Measurements from ENCODE around the gene MGST3. TPM values are rescaled to one million over a fixed set of nuclear protein-coding genes. Genes with fewer than 3 reads are reported as not detected.

MGST3 gene
- total RNA-seq, 1 donor, result 17.8 TPM

DNA sequence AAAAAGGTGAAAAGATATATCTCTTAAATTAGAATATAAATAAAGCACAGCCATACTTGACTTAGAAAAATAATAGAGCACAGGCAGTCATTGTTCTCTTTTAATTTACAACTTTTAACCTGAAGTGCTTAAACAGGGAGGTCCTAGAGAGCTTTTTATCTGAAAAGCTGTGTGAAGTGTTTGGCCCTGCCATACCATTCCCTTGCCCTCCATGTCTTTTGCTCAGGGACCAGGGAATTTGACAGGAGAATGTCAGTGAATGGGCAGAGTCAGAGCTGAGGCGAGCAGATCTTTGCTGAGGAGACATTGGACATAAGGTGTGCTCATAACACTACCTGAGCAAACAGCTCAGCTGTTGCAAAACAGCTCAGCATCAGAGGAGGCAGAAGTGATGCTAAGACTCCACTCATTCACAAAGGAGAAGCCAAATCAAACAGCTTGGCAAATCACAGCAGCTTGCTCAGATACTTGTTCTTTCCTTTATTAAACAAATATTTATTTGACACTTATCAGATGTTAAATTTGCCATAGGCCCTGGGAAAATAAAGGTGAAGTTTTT is 14.9 kb upstream of the MGST3 start:
- H3K4me1 ChIP-seq (ENCODE audit: insufficient read depth, low read length), result no peaks in the 10 kb centered on the region
- H3K9me3 ChIP-seq (ENCODE audit: low read depth, low read length), result peaks cover 7% of the 10 kb centered on the region
- H3K27me3 ChIP-seq (ENCODE audit: insufficient read depth, low read length), result peaks cover 21% of the 10 kb centered on the region
- no peak overlapping the region for H3K4me3 ChIP-seq (ENCODE audit: low read length)

DNA sequence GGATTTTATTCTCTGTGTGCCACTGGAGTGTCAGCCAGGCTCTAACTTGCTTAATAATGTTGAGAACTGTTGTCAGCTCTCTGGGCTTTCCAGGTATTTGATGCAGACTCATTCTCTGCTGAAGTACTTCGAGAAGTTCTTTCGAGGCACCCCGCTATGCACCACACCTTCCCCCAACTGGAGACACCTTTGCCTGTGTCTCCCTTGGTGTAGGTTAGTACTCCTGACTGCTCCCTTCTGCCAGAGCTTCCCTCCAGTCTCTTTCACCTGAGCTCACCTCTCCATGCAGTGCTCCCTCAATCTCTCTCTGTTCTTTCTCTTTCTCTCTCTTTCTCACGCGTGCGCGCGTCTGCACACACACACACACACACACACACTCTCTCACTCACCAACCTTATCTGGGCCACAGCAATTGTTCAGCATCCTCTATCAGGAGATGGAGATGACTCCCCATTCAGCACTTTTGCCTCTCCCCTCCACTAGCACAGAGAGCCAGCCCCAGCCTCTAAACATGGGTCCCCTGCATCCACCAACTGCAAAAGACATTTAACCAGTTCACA is 14.0 kb upstream of the MGST3 start:
- Histone ChIP-seq H3K4me3 (ENCODE audit: low read length) (no peak overlapping the region), H3K4me1 (ENCODE audit: insufficient read depth, low read length) (no peaks in the 10 kb centered on the region), H3K27me3 (ENCODE audit: insufficient read depth, low read length) (peaks cover 21% of the 10 kb centered on the region), H3K9me3 (ENCODE audit: low read depth, low read length) (peaks cover 7% of the 10 kb centered on the region)

DNA sequence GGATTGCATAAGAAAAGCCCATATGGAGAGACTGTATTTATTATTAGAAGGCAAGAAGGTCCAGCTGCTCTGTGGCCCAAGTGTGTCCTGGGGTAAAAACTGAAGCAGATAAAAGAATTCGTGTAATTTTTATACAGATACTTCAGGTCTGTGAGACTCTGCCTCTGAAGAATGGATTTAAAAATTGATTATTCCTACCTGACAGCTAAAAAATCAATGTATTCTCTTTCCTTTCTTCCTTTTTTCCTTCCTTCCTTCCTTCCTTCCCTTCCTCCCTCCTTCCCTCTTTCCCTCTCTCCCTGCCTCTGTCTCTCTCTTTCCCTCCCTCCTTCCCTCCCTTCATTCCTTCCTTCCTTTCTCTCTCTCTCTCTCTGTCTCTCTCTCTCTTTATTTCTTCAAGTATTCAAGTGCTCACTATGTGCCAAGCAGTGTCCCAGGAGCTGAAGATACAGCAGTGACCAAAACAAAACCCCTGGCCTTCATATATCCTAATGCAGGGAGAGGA is 11.3 kb upstream of the MGST3 start:
- Histone ChIP-seq H3K4me1 (ENCODE audit: insufficient read depth, low read length) (no peaks in the 10 kb centered on the region), H3K9me3 (ENCODE audit: low read depth, low read length) (no peaks in the 10 kb centered on the region), H3K4me3 (ENCODE audit: low read length) (no peak overlapping the region), H3K27me3 (ENCODE audit: insufficient read depth, low read length) (peaks cover 8% of the 10 kb centered on the region)

DNA sequence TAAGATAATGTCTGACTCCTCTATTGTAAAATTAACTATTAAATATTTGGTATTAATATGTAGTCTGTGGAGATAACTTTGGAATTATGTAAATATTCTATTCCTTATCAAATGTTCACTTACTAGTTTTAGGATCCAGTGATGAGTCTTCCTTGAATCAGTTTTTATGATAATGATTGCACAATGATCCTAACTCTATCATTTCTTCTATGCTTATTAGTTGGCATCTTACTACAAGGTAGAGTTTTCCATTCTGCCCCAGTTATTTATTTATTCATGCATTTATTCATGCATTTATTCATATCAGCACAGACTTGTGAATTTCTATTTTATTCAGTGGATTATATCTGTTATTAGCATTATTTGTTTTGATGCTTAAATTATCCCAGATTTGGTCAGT is 7.4 kb upstream of the MGST3 start:
- Histone ChIP-seq H3K27me3 (ENCODE audit: insufficient read depth, low read length) (peaks cover 3% of the 10 kb centered on the region), H3K4me1 (ENCODE audit: insufficient read depth, low read length) (peaks cover under 1% of the 10 kb centered on the region), H3K4me3 (ENCODE audit: low read length) (no peak overlapping the region), H3K9me3 (ENCODE audit: low read depth, low read length) (no peaks in the 10 kb centered on the region)

DNA sequence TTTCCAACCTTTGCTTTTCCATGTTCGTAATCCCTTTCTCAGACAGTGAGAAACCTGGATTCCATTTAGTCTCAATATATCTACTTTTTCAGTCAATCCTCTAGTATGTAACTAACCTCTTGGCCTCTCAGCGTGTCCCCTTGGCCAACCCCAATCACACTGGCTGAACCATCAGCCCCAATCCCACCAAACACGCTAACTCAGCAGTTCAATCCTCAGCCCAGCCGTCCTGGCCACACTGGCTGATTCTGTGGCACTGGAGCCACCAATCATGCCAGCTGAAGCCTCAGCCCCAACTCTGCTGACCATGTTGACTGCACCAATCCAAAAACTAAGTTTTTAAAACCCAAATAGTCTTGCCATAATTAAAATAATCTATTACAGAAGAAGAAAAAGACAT is 6.6 kb upstream of the MGST3 start:
- H3K4me3 ChIP-seq (ENCODE audit: low read length), result no peak overlapping the region
- peaks cover 7% of the 10 kb centered on the region for H3K4me1 ChIP-seq (ENCODE audit: insufficient read depth, low read length)
- no peaks in the 10 kb centered on the region for H3K9me3 ChIP-seq (ENCODE audit: low read depth, low read length)
- H3K27me3 ChIP-seq (ENCODE audit: insufficient read depth, low read length), result peaks cover 3% of the 10 kb centered on the region

DNA sequence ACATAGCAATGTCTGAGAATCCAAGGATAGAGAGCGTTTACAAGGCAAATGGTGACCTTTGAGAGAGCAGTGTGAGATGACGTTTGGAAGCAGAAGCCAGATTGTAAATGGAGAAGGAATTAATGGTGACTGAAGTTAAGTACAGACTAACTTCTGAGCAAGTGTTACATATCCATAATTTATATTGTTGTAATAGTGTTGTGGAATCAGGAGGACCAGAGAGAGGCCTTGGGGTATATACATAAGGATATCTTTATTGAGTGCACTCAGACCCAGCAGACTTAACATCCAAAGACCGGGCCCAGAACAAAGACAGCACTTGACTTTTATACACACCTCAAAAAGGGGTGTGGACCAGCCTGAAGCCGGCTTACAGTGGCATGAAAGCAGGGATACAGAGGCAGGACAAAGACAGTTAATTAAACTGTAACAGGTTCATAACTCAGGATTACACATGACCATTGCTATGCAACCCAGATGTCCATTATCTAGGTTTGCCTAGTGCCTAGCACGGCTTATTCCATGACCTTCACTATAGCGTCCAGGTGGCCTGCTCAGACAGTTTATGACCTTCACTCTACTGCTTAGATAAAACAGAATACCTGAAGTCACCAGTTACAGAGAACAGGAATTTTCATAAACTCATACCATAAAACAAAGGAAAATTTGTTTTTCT is 2.7 kb upstream of the MGST3 start:
- Histone ChIP-seq H3K4me3 (ENCODE audit: low read length) (no peak overlapping the region), H3K27me3 (ENCODE audit: insufficient read depth, low read length) (no peaks in the 10 kb centered on the region), H3K9me3 (ENCODE audit: low read depth, low read length) (no peaks in the 10 kb centered on the region), H3K4me1 (ENCODE audit: insufficient read depth, low read length) (peaks cover 34% of the 10 kb centered on the region)

DNA sequence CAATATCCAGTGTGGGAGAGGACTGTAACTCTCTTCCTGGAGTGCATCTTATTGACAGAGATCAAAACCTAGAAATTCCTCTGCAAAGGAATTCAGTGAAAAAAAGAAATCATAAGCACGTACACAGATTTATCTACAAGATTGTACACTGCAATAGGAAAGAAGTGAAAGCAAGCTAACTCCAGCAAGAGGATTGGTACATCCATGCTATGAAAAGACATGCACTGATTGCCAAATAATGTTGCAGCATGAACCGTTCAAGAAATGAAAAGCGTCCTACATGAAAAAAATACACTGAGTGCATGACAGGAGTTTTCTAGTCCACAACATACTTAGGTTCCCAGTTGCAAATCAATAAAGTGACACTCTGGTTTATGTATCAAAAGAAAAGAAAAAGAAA is 1.9 kb upstream of the MGST3 start:
- H3K4me1 ChIP-seq (ENCODE audit: insufficient read depth, low read length), result peaks cover 39% of the 10 kb centered on the region
- no peaks in the 10 kb centered on the region for H3K27me3 ChIP-seq (ENCODE audit: insufficient read depth, low read length)
- H3K9me3 ChIP-seq (ENCODE audit: low read depth, low read length), result no peaks in the 10 kb centered on the region
- H3K4me3 ChIP-seq (ENCODE audit: low read length), result no peak overlapping the region

DNA sequence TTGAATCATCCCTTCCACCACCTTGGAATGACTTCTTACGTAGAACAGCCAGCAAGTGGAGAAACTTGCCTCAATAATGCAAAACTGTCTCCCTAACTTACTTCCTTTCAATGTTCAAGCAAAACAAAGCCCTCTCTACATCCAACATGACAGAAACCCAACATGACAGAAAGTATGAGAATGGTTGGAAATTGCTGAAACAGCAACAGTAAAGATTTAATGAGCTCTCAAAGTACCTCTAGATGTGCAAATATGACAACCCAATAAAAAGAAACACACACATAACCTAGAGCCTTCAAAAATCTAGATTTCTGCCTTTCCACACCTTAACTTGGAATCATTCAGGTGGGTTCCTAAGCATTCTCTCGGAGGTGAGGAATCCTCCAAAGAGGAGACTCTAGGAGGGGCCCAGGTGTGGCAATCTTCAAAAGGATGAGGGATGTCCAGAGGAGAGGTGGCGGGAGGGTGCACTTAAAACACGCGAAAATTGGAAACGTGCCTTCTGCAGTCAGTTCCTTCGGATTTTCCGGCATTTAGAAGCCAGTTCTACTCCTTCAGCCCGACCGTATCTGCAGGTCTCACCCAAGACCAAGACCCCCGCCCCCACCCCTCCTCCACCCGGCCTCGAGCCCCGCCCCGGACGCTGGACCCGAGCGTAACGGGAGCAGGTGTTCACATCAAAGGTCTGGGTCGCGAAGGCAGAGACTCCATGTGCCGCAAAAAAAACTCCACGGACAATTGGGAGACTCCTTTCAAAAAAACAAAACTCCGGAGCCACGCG is 996 bp upstream of the MGST3 start:
- peaks cover 42% of the 10 kb centered on the region for H3K4me1 ChIP-seq (ENCODE audit: insufficient read depth, low read length)
- H3K4me3 ChIP-seq (ENCODE audit: low read length), result peak overlapping the region; percentile 79
- H3K27me3 ChIP-seq (ENCODE audit: insufficient read depth, low read length), result no peaks in the 10 kb centered on the region
- no peaks in the 10 kb centered on the region for H3K9me3 ChIP-seq (ENCODE audit: low read depth, low read length)

DNA sequence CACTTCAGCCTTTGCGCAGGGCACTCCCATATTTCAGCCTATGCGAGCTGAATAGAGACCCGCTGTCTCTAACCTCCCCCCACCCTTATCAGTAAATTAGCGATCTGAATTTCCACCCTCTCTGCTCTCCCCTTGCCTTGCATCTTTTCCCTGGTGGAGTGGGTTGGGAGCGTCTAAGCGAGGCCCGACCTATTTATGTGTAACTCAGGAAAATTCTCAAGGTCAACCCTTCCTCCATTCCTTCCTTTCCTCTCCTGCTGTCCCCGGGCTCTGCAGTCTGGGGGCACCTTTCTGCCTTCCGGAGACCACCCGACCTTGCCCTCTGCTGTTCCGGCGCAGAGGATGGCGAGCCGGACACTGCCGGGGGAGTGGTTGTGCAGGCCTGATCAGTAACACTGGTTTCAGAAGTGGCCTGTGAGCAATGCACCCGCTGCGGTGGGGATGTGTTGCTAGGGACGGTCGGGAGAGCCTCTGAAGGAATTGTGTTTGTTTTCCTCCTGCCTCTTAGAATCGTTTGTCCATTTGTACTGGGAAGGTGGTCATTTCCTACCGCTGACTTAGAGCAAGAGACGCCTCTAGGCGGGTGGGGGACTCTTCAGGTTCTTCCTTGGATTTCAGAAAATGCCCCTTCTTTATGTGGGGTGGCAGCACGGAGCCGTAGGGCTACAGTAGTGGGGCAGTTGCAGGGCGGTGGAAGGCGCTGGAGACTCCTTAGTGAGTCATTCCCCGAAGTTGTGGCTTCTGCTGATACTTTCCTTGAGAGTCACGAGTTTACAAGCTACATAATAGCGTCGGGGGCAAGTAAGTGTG is 513 bp downstream of the MGST3 start:
- no peaks in the 10 kb centered on the region for H3K27me3 ChIP-seq (ENCODE audit: insufficient read depth, low read length)
- H3K4me1 ChIP-seq (ENCODE audit: insufficient read depth, low read length), result peaks cover 48% of the 10 kb centered on the region
- no peaks in the 10 kb centered on the region for H3K9me3 ChIP-seq (ENCODE audit: low read depth, low read length)
- H3K4me3 ChIP-seq (ENCODE audit: low read length), result peak overlapping the region; percentile 79

DNA sequence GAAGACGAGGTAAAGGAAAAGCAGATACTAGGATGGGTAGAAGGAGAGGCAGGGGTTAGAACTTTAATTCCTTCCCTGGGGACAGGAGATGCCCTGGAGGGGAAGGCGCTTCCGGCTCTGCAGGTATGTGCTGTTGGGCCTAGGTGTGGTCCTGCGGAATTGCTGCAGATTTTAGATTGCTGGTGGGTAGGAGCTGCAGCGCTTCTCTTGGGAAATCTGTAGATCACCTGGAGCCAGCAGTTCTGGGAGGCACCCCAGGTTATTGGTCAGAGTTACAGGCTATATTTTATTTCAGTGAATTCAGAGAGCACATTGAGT is 1.1 kb downstream of the MGST3 start:
- Histone ChIP-seq H3K27me3 (ENCODE audit: insufficient read depth, low read length) (no peaks in the 10 kb centered on the region), H3K4me1 (ENCODE audit: insufficient read depth, low read length) (peaks cover 54% of the 10 kb centered on the region), H3K4me3 (ENCODE audit: low read length) (peak overlapping the region; percentile 79), H3K9me3 (ENCODE audit: low read depth, low read length) (no peaks in the 10 kb centered on the region)

DNA sequence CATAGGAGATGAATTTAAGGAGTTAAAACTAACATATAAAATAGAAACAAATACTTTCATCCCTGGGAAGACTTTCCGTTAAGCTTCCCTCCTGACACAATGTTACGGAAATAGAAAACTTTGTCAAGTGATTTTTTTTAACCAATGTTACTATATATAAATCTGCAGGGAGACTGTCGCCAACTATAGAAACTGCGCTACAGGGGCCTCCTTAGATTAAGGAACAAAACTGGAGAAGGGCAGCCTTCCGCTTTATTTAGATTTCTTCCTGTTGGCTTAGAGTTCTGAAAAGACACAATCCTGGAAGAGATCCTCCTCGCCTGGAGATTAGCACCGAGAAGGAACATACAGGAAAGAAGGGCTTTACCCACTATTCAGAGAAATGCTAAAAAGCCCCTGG is 1.5 kb downstream of the MGST3 start:
- H3K4me1 ChIP-seq (ENCODE audit: insufficient read depth, low read length), result peaks cover 55% of the 10 kb centered on the region
- no peak overlapping the region for H3K4me3 ChIP-seq (ENCODE audit: low read length)
- H3K9me3 ChIP-seq (ENCODE audit: low read depth, low read length), result no peaks in the 10 kb centered on the region
- H3K27me3 ChIP-seq (ENCODE audit: insufficient read depth, low read length), result no peaks in the 10 kb centered on the region

DNA sequence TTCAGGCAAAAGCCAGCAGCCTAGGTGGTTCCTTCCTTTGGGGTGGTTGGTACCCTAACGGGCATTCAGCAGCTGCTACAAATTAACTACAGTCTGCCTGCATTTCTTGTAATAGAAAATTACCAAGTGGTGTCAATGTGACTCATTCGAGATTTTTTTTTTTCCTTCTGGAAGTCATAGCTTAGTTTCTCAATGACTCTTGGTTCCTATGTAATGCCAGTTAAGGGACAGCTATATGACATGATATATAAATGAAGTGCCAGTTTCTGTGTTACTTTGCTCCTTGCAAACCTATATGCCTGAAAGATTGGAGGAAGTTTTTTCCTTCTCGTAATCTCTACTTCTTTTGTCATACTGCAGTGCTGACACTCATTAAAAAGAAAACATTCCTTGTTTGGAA is 2.6 kb downstream of the MGST3 start:
- Histone ChIP-seq H3K9me3 (ENCODE audit: low read depth, low read length) (no peaks in the 10 kb centered on the region), H3K4me3 (ENCODE audit: low read length) (no peak overlapping the region), H3K4me1 (ENCODE audit: insufficient read depth, low read length) (peaks cover 55% of the 10 kb centered on the region), H3K27me3 (ENCODE audit: insufficient read depth, low read length) (no peaks in the 10 kb centered on the region)

DNA sequence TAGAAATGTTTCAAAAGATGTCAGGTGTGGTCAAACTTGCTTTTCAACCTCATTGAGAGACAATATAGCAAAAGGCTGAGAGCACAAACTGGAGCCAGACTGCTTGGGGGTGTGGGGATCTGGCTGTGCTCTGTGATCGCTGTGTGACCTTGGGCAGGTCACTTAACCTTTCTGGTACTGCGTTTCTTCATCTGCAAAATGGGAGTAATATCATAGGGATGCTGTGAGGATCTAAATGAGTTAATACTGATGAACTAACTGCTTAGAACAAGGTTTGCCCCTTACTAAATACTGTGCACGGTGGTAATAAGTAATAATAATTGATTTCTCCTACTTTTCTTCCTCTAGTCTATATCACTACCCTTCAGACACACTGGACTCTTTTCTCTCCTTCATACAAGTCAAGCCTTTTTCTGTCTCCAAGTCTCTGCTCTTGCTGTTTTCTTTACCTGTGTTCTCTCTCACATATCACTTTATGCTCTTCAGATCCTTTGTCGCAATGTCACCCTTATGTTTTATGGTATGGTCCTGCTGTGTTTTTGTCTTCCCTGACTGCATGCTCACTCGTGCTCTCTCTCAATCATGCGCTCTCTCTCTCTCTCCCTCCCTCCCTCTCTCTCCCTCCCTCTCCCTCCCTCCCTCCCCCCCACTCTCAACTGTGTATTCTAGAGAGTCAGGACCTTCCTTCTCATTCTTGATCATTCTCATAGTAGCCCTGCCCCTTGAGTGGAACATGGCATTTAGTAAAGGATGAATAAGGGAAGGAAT is 3.3 kb downstream of the MGST3 start:
- Histone ChIP-seq H3K4me3 (ENCODE audit: low read length) (no peak overlapping the region), H3K9me3 (ENCODE audit: low read depth, low read length) (no peaks in the 10 kb centered on the region), H3K4me1 (ENCODE audit: insufficient read depth, low read length) (peaks cover 47% of the 10 kb centered on the region), H3K27me3 (ENCODE audit: insufficient read depth, low read length) (no peaks in the 10 kb centered on the region)

DNA sequence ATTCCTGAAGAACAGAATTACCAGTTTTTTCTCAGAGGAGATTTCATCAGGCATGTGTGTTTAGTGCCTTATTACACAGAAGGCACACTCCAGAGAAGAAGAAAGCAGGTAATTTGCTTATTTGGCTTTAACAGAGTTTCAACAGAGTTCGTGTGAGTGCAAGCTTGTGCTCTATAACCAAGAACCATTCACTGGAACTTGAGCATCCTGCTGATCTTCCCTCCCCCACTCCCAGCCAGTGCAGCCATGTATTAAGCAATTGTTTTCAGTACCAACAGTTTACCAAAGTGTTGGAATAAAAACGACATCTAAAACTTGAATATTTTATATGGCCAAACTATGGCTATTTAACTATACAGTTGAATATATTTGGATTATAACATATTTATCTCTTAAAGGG is 4.3 kb downstream of the MGST3 start:
- Histone ChIP-seq H3K4me3 (ENCODE audit: low read length) (no peak overlapping the region), H3K4me1 (ENCODE audit: insufficient read depth, low read length) (peaks cover 39% of the 10 kb centered on the region), H3K27me3 (ENCODE audit: insufficient read depth, low read length) (no peaks in the 10 kb centered on the region), H3K9me3 (ENCODE audit: low read depth, low read length) (no peaks in the 10 kb centered on the region)

Measured in mononuclear cell (primary cell).